HEK293 (cell line): ENCODE measurements around the gene NDC1.

Source experiments
- CTCF ChIA-PET: fragments of 350-600 bp; formaldehyde crosslinking; extraction: SDS; loops from one replicate; lab custom pipeline; 2021; ENCODE audit warnings: antibody characterized with exemption; lab: Yijun Ruan, JAX
- POLR2A ChIA-PET: fragments of 300-600 bp; formaldehyde crosslinking; extraction: SDS; loops from one replicate; lab custom pipeline; 2020; ENCODE audit warnings: antibody characterized with exemption, inconsistent platforms; lab: Yijun Ruan, JAX
- H3K27ac ChIP-seq: fragments of 200-500 bp; sonication (Bioruptor generic); 2 replicates; pipeline ENCODE4 v1.5.1; 2014; ENCODE audit warnings: low read depth, low read length, control low read depth, inconsistent platforms; ENCODE audit errors: extremely low read depth
- H3K36me3 ChIP-seq, 2 experiments: fragments of 200-500 bp in 1 of 2; sonication (Bioruptor generic) in 1 of 2; 1 replicate in 1 of 2; 2 replicates in 1 of 2; pipeline ENCODE4 v1.5.1; 2014 to 2017; ENCODE audit warnings: inconsistent platforms in 2 of 2, low read length in 2 of 2; ENCODE audit not compliant: control insufficient read depth in 2 of 2, insufficient read depth in 1 of 2
- H3K4me1 ChIP-seq: fragments of 200-500 bp; sonication (Bioruptor generic); 2 replicates; pipeline ENCODE4 v1.5.1; 2014; ENCODE audit warnings: mild to moderate bottlenecking, low read length, inconsistent platforms; ENCODE audit not compliant: control insufficient read depth, insufficient read depth
- H3K4me3 ChIP-seq: 2 replicates; pipeline ENCODE4 v1.5.1; 2011; ENCODE audit warnings: low read depth, mild to moderate bottlenecking, control low read depth, low read length, moderate library complexity
- H3K9me3 ChIP-seq: fragments of 200-500 bp; sonication (Bioruptor generic); 2 replicates; pipeline ENCODE4 v1.5.1; 2014; ENCODE audit warnings: low read depth, low read length, inconsistent platforms; ENCODE audit not compliant: control insufficient read depth, insufficient read depth
- GLI2 ChIP-seq: fragments of 450-650 bp; formaldehyde crosslinking; IDR thresholded peaks from 2 replicates; pipeline ENCODE4; 2017; ENCODE audit warnings: missing biosample characterization, missing genetic modification characterization, low read depth, borderline replicate concordance
- IKZF3 ChIP-seq: fragments of 450-650 bp; IDR thresholded peaks from 2 replicates; pipeline ENCODE4 v1.5.0; 2018; ENCODE audit warnings: missing biosample characterization, mild to moderate bottlenecking, missing genetic modification characterization, moderate library complexity
- MEIS1 ChIP-seq: sonication (generic); formaldehyde crosslinking; IDR thresholded peaks from 2 replicates; pipeline ENCODE4 v1.8.1; 2022; ENCODE audit warnings: missing genetic modification reagents, mild to moderate bottlenecking, borderline replicate concordance
- PRDM1 ChIP-seq: fragments of 450-650 bp; formaldehyde crosslinking; IDR thresholded peaks from 2 replicates; pipeline ENCODE4; 2016; ENCODE audit warnings: missing biosample characterization, missing genetic modification characterization
- SP2 ChIP-seq: fragments of 450-650 bp; formaldehyde crosslinking; IDR thresholded peaks from 2 replicates; pipeline ENCODE4 v1.5.1; 2016; ENCODE audit warnings: missing biosample characterization, missing genetic modification characterization
- ZBTB17 ChIP-seq: fragments of 450-650 bp; formaldehyde crosslinking; IDR thresholded peaks from 2 replicates; pipeline ENCODE4 v1.5.1; 2016; ENCODE audit warnings: missing biosample characterization, missing genetic modification characterization
- ZBTB26 ChIP-seq: fragments of 450-650 bp; formaldehyde crosslinking; optimal IDR thresholded peaks from 2 replicates; pipeline ENCODE3; 2016; ENCODE audit warnings: missing biosample characterization, mild to moderate bottlenecking, missing genetic modification characterization
- ZBTB8A ChIP-seq: fragments of 450-650 bp; formaldehyde crosslinking; IDR thresholded peaks from 2 replicates; pipeline ENCODE4 v1.5.1; 2016; ENCODE audit warnings: missing biosample characterization, missing genetic modification characterization
- ZIC2 ChIP-seq: fragments of 450-650 bp; formaldehyde crosslinking; IDR thresholded peaks from 2 replicates; pipeline ENCODE4 v1.5.1; 2016; ENCODE audit warnings: missing biosample characterization, missing genetic modification characterization
- ZNF341 ChIP-seq: fragments of 450-650 bp; formaldehyde crosslinking; IDR thresholded peaks from 2 replicates; pipeline ENCODE4; 2016; ENCODE audit warnings: low read depth, missing biosample characterization, missing genetic modification characterization
- ZNF37A ChIP-seq: fragments of 450-650 bp; IDR thresholded peaks from 2 replicates; pipeline ENCODE4 v1.5.1; 2018; ENCODE audit warnings: missing biosample characterization, missing genetic modification characterization
- ZNF394 ChIP-seq: fragments of 450-650 bp; formaldehyde crosslinking; IDR thresholded peaks from 2 replicates; pipeline ENCODE4 v1.5.1; 2016; ENCODE audit warnings: missing biosample characterization, missing genetic modification characterization, mild to moderate bottlenecking, moderate library complexity, borderline replicate concordance
- ZNF473 ChIP-seq: fragments of 450-650 bp; formaldehyde crosslinking; IDR thresholded peaks from 2 replicates; pipeline ENCODE4 v1.5.1; 2017; ENCODE audit warnings: missing biosample characterization, missing genetic modification characterization
- ZNF518A ChIP-seq: fragments of 450-650 bp; formaldehyde crosslinking; conservative IDR thresholded peaks from 2 replicates; pipeline ENCODE4 v1.5.1; 2016; ENCODE audit warnings: low read depth, missing biosample characterization, missing genetic modification characterization
- ZNF596 ChIP-seq: fragments of 450-650 bp; IDR thresholded peaks from 2 replicates; pipeline ENCODE4 v1.5.0; 2018; ENCODE audit warnings: missing biosample characterization, mild to moderate bottlenecking, missing genetic modification characterization, moderate library complexity
- ZNF660 ChIP-seq: fragments of 450-650 bp; IDR thresholded peaks from 2 replicates; pipeline ENCODE4 v1.5.1; 2018; ENCODE audit warnings: missing biosample characterization, mild to moderate bottlenecking, missing genetic modification characterization
- TF ChIP-seq, protein P1 (sequence below): fragments of 450-650 bp; formaldehyde crosslinking; IDR thresholded peaks from 2 replicates; pipeline ENCODE4 v1.5.1; 2017; ENCODE audit warnings: missing biosample characterization, missing genetic modification characterization
- TF ChIP-seq, protein P2 (sequence below): fragments of 450-650 bp; formaldehyde crosslinking; IDR thresholded peaks from 2 replicates; pipeline ENCODE4 v1.5.1; 2016; ENCODE audit warnings: missing biosample characterization, missing genetic modification characterization
- TF ChIP-seq, protein P3 (sequence below): fragments of 450-650 bp; formaldehyde crosslinking; IDR thresholded peaks from 2 replicates; pipeline ENCODE4 v1.5.1; 2016; ENCODE audit warnings: missing biosample characterization, missing genetic modification characterization

NDC1 gene

DNA sequence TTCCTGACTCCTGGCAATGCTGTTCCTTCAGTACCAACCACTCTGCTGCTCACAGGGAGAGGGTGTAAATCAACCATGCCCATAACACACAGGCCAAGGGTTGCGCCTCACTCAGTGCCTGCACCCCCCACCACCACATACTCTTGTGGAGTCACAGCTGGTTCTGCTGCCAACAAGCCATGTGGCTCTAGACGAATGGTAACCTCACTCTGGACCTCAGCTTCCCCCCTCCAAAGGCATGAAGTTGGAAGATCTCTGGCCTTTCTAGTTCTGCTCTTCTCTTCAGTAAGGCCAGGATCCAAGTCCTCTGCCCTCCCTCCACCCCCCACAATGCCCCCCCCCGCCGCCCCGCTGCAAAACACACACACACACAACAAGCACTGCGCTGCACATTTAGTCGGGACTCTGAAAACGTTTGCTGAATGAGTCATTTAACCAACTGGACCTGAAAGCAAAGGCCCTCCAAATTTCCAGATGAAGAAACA lies 97.4 kb downstream of the NDC1 start:
- POLR2A ChIA-PET: interaction anchor here (0.7 kb wide), 1 partner anchor 253 kb away, joined by 3 read pairs; no protein-coding TSS in a partner anchor
- TF ChIP-seq ZNF518A (tag by site-specific recombination): no peak
- TF ChIP-seq, protein P1, sequence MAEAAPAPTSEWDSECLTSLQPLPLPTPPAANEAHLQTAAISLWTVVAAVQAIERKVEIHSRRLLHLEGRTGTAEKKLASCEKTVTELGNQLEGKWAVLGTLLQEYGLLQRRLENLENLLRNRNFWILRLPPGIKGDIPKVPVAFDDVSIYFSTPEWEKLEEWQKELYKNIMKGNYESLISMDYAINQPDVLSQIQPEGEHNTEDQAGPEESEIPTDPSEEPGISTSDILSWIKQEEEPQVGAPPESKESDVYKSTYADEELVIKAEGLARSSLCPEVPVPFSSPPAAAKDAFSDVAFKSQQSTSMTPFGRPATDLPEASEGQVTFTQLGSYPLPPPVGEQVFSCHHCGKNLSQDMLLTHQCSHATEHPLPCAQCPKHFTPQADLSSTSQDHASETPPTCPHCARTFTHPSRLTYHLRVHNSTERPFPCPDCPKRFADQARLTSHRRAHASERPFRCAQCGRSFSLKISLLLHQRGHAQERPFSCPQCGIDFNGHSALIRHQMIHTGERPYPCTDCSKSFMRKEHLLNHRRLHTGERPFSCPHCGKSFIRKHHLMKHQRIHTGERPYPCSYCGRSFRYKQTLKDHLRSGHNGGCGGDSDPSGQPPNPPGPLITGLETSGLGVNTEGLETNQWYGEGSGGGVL (tag by site-specific recombination): 0 out of 2 replicates have a peak, but pooled peaks have one; percentile 10
- TF ChIP-seq, protein P2, sequence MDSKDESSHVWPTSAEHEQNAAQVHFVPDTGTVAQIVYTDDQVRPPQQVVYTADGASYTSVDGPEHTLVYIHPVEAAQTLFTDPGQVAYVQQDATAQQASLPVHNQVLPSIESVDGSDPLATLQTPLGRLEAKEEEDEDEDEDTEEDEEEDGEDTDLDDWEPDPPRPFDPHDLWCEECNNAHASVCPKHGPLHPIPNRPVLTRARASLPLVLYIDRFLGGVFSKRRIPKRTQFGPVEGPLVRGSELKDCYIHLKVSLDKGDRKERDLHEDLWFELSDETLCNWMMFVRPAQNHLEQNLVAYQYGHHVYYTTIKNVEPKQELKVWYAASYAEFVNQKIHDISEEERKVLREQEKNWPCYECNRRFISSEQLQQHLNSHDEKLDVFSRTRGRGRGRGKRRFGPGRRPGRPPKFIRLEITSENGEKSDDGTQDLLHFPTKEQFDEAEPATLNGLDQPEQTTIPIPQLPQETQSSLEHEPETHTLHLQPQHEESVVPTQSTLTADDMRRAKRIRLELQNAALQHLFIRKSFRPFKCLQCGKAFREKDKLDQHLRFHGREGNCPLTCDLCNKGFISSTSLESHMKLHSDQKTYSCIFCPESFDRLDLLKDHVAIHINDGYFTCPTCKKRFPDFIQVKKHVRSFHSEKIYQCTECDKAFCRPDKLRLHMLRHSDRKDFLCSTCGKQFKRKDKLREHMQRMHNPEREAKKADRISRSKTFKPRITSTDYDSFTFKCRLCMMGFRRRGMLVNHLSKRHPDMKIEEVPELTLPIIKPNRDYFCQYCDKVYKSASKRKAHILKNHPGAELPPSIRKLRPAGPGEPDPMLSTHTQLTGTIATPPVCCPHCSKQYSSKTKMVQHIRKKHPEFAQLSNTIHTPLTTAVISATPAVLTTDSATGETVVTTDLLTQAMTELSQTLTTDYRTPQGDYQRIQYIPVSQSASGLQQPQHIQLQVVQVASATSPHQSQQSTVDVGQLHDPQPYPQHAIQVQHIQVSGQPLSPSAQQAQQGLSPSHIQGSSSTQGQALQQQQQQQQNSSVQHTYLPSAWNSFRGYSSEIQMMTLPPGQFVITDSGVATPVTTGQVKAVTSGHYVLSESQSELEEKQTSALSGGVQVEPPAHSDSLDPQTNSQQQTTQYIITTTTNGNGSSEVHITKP (tag by site-specific recombination): peak; percentile 100
- no peak for TF ChIP-seq ZNF473 (tag by site-specific recombination)
- TF ChIP-seq, protein P3, sequence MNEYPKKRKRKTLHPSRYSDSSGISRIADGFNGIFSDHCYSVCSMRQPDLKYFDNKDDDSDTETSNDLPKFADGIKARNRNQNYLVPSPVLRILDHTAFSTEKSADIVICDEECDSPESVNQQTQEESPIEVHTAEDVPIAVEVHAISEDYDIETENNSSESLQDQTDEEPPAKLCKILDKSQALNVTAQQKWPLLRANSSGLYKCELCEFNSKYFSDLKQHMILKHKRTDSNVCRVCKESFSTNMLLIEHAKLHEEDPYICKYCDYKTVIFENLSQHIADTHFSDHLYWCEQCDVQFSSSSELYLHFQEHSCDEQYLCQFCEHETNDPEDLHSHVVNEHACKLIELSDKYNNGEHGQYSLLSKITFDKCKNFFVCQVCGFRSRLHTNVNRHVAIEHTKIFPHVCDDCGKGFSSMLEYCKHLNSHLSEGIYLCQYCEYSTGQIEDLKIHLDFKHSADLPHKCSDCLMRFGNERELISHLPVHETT: no peak
- TF ChIP-seq GLI2 (tag by site-specific recombination): no peak
- peak; percentile 48 for TF ChIP-seq ZNF341
- no peaks in the 10 kb centered on the region for H3K4me1 ChIP-seq
- no peaks in the 10 kb centered on the region for H3K9me3 ChIP-seq
- H3K36me3 ChIP-seq: no peaks in the 10 kb centered on the region
- H3K4me3 ChIP-seq: no peak overlapping the region
- CTCF ChIA-PET: interaction anchor here (0.6 kb wide), 2 partner anchors 26 to 1929 kb away, joined by 3 to 4 read pairs; no protein-coding TSS in a partner anchor
- H3K27ac ChIP-seq: no peak overlapping the region

- H3K9me3 ChIP-seq: no peaks in the 10 kb centered on the region
- peaks cover 11% of the 10 kb centered on the region for H3K4me1 ChIP-seq
- H3K36me3 ChIP-seq: no peaks in the 10 kb centered on the region
- POLR2A ChIA-PET: no interaction called here
- H3K4me3 ChIP-seq: peak within 1 kb of the TSS; percentile 60
- H3K27ac ChIP-seq: no peak within 1 kb of the TSS; the same call in 1 of the 2 replicates
- CTCF ChIA-PET: interaction anchor here (0.7 kb wide), 1 partner anchor 11 kb away, joined by 4 read pairs; no protein-coding TSS in a partner anchor
- TF ChIP-seq ZIC2 (tag by site-specific recombination): 0 out of 2 replicates have a peak, but pooled peaks have one; percentile 14
- no peak for TF ChIP-seq ZNF394 (tag by site-specific recombination)
- TF ChIP-seq IKZF3 (tag by site-specific recombination): peak; percentile 70
- TF ChIP-seq ZBTB17 (tag by site-specific recombination): peak; percentile 67
- no peak for TF ChIP-seq MEIS1
- 0 out of 2 replicates have a peak, but pooled peaks have one; percentile 34 for TF ChIP-seq ZNF596 (tag by site-specific recombination)
- peak; percentile 38 for TF ChIP-seq ZBTB26
- TF ChIP-seq ZBTB8A (tag by site-specific recombination): peak; percentile 54
- no peak for TF ChIP-seq ZNF37A (tag by site-specific recombination)
- peak; percentile 59; the same call in 1 of the 2 replicates for TF ChIP-seq PRDM1 (tag by site-specific recombination)
- TF ChIP-seq SP2 (tag by site-specific recombination): peak; percentile 22; the same call in 1 of the 2 replicates
- TF ChIP-seq ZNF660 (tag by site-specific recombination): 0 out of 2 replicates have a peak, but pooled peaks have one; percentile 46
These were observed 98.9 kb downstream of the NDC1 start, which contains the start of gene GLIS1 for GRCh38 chr1:53739109-53739681. Gene GLIS1, minus strand, starts transcription at chr1:53739164. Its CDS starts 1,100 bp downstream, at chr1:53738064.
